RPMI8226 (cell line): ENCODE measurements around the gene AKR7A2.

ENCODE experiments used
- DNase-seq: peaks from one replicate; pipeline ENCODE4 v3.0.0-alpha.2; 2015

Gene AKR7A2

DNA sequence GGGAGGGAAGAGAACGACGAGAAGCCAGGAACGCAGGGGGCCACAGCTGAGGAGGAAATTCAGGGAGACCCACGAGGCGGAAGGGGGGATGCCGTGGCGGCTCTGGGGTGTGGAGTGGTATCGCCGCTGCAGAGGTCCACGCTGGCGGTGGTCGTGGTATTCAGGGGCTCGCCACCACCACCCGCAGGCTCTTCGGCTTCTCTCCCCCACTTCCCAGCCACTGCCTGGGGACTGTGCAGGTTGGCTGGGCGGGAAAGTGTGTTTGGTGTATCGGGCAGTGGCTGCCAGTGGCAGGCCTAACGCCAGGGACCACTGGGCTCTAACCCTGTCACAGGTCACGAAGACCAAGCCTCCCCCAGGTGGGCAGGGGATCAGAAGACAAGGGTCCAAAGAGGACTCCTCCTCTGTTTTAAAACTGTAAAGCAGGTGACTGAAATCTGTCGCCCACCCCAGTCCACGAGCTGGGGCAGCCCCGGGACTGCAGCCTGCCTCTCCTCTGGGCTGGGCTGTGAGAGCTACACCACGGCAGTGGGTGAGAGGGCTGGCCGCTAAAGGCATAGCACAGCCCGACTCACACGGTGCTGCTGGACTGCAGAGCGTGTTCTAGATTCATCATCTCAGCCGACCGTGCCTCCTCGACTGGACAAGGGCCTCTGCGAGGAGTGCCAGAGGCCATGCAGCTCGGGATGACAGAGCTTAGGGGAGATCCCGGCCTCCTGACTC, 31.1 kb upstream of the AKR7A2 start:
- no peak for DNase-seq

- DNase-seq, result no peak
These were observed 30.3 kb upstream of the AKR7A2 start for GRCh38 chr1:19342062-19342750.

DNA sequence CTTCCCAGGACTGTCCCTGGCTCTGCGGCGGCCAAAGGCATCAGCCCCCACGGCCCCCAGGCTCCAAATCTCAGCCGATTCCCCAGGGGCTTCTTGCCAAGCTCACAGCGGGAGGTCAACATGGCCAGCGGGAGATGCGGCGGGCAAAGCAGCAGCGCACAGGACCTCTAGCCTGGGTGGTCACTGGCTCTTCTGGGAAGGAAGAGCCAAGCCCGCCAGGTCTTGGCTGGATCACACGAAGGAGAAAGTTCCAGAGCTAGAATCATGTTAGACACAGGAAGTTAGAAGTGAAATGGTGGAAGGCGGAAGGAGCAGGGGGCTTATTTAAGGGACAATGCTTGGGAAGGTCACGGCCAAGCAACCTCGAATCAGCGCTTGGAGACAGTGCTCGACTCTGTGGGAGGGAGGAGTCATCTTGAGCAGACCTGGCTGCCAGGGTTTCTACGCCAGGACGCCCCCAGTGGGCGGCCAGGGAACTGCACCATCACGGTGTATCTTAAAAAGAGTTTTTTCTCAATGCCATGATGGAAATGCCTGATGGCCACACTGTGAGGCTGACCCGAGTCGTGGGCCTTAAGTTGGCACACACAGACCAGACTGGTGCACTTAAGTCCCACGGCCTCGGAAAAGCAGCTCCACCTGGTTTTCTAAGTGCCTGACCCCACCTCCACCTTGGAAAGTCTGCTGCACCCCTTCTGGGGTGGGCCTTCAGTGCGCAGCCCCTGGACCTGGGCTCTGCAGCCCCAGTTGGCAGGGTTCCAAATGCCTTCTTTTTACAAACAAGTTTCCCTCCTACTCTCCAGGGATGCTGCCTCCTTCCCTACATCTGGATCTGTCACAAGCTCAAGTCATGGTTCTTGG, 29.5 kb upstream of the AKR7A2 start:
- DNase-seq, result peak; percentile 86

GRCh38 chr1:19340387-19340937, 28.5 kb upstream of the AKR7A2 start:
- DNase-seq, result no peak

DNA sequence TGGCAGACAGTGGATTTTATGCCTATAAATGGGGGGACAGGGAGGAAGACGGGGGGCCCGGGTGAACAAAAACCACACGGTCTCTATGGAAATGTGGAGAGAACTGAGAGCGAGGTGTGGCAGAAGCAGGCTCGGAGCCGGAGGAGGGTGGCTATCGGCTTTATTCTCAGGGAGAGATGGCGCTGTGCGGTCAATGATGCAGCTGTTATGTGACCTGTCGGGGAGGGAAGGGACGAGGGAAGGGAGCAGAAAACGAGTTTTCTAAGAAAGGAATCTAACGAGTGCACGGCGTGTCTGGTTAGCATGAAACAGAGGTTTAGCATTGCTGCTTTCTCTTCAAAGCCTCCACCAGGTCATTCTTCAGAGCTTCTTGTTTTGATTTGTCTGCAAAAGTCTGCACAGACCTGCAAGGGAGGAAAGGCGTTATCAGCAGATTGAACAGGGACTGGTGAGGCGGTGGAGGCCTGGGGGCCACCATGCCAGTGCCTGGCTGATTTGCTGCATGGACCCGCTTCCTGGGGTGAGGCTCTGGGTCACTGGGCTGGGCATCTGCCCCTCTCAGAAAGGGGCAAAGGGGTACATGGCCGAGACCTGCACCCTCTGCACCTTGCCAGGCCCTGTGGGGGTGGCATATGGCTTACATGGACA, 27.4 kb upstream of the AKR7A2 start:
- no peak for DNase-seq

DNA sequence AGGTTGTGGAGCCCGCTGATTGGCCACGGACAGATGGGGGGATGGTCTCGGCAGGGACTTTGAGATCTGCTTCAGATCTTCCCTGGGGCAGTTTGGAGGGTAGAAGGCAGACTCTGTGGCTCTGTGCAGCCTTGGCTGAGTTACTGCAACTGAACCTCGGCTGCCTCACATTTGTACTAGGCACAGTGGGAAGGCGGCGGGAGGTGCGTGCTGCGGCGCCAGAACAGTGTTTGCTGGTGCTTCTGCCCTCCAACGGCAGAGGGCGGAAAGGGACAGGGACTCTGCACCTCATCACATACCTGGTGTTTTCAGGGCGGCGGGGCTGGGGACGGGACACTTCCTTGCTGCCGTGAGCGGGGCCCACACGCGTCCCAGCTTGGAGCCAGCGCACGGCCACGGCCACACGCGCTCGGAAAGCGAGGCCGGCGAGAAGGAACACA, 26.4 kb upstream of the AKR7A2 start:
- DNase-seq, result no peak

DNA sequence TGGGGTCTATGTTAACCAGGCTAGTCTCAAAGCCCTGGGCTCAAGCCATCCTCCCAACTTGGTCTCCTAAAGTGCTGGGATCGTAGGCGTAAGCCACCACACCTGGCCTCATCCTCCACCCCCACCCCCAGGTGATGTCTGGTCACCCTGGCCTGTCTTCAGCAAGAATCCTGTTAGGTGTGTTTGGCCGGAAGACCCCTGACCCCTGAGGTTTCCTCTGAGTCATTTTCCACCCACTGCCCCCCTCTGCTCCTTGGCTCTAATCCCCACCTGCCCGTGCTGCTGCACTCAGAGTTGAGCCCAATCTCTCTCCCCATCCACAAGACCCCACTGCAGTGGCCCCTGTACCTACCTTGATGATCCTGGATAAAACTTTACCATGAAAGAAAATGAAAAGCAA, 25.3 kb upstream of the AKR7A2 start:
- DNase-seq, result no peak

GRCh38 chr1:19336543-19336942, 24.6 kb upstream of the AKR7A2 start:
- no peak for DNase-seq

DNA sequence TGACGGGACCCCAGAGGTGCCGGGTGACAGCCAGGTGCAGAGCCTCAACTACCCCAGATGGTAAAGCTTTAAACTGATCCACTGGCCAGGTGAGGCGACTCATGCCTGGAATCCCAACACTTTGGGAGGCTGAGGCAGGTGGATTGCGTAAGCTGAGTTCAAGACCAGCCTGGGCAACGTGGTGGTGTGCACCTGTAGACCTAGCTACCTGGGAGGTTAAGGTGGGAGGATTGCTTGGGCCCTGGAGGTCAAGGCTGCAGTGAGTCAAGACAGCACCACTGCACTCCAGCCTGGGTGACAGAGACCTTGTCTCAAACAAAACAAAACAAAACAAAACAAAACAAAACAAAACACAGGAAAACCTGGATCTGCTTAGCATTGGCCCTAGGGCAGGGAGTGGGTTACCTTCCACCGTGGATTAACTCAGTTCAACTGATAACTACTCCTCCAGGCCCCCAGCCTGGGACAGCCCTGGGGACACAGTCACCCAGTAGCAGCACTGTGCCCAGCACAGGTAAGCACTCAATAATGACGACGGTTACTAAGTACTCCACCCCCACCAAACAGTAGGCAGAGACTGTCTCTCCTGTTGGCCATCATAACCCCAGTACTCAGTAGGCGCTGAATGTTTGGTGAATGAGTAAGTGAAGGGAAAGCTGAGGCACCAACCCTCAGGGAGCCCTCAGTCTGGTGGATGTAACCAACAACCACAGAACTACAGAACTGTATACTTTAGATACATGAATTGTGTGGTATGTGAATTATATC, 21.8 kb upstream of the AKR7A2 start:
- DNase-seq, result no peak

DNA sequence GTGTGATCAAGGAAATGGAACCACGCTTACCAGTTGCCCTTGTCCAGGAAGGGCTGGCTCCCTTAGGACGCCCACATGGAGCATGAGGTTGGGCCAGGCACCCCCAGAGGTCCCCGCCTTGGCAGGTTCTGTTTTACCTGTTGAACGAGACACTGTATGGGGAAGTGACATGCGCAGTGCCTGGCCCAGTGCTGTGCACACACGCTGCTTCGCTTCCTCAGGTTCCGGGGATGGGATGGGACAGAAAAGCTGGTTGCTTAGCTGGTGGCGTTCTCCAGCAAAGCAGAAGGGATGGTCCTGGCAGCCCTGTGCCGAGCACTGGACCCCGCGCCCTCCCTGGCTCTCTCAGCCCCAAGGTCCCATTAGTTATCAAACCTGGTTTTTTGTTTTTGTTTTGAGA, 20.9 kb upstream of the AKR7A2 start:
- no peak for DNase-seq

GRCh38 chr1:19331262-19331878, 19.4 kb upstream of the AKR7A2 start:
- no peak for DNase-seq

GRCh38 chr1:19330449-19331135, 18.6 kb upstream of the AKR7A2 start:
- no peak for DNase-seq

GRCh38 chr1:19329611-19330010, 17.7 kb upstream of the AKR7A2 start:
- no peak for DNase-seq

- DNase-seq, result no peak
These were observed 17.2 kb upstream of the AKR7A2 start for GRCh38 chr1:19329188-19329587.

- DNase-seq, result no peak
These were observed 16.5 kb upstream of the AKR7A2 start for GRCh38 chr1:19328486-19328885.

GRCh38 chr1:19327736-19328135, 15.8 kb upstream of the AKR7A2 start:
- DNase-seq, result no peak

DNA sequence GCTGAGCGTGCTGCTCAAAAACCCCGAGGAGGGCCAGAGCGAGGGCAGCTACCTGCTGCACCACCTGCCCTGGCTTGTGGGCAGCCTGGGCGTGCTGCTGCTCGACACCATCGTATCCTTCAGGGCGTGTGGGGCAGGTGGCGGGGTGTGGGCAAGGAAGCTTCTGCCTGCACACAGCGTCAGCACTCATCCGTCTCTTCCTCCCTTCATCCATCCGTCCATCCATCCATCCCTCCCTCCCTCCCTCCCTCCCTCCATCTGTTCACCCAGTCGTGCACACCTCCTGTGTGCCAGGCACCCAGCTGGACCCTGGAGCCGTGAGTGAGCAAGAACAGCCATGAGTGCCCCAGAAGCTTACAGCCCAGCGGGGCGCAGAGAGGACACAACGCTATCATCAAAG, 15.4 kb upstream of the AKR7A2 start:
- no peak for DNase-seq

- DNase-seq, result no peak
These were observed 14.8 kb upstream of the AKR7A2 start for GRCh38 chr1:19326748-19327065.

DNA sequence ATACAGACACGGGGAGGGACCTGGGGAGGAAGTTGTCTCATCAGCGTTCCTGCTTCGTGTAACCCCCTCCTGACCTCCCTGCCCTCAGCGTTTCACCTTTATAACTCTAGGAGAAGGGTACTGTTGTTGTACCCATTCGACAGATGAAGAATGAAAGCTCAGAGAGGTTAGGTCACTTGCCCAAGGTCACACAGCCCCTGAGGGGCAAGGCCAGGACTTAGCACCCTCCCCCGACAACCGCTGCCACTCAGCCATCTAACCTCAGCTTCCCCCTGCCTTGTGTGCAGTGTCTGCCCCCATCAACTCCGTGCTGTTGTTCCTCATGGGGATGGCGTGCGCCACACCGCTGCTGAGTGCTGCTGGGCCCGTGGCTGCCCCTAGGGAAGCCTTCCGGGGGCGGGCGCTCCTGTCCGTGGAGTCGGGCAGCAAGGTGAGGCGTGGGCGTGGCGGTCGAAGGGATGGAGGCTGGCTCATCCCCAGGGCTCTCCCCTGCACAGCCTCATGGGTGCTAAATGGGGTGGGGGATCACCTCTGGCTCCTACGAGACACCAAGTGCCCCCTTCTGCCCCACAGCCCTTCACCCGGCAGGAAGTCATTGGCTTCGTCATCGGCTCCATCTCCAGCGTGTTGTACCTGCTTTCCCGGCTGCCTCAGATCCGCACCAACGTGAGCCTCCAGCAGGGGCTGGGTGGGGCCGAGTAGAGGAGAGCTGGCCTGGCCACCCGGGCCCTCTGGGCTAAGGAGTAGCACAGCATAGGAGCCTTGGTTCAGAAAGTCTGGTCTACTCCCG, 14.2 kb upstream of the AKR7A2 start:
- no peak for DNase-seq

DNA sequence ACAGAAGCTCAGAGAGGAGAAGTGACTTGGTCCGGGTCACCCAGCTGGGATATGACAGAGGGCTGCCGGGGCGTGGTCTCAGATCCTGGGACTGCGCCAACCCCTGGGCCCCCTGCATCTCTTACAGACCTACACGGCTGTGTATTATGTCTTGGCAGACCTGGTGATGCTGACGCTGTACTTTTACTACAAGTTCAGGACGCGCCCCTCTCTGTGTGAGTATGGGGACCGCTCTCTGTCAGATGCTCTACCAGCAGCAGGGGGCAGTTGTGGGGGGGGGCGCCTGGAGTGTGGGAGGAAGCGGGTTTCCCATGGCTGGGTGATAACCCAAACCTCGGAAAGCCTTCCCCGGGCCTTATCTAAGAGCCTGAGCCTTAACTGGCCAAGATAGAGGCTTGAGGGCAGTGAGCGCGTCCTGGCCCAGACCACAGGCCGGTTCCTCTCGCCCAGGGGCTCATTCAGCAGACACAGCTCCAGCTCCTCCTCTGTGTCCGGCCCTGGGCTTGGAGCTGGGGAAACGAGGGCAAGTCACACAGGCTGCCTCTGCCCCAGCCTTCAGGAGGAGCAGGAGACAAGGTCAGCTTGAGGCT, 13.5 kb upstream of the AKR7A2 start:
- DNase-seq, result no peak
